GM12878 (cell line): ENCODE measurements around the gene CCNJL. TPM values are rescaled to one million over a fixed set of nuclear protein-coding genes. Genes with fewer than 3 reads are reported as not detected.

Source experiments
- ATAC-seq: fragments of 200-7000 bp; cut with Tn5 transposase; 3 replicates; pipeline ENCODE4 v1.9.1; 2020; ENCODE audit warnings: mild to moderate bottlenecking, moderate library complexity
- BruUV-seq: library from RNA; stranded (reverse); fragments of 400-500 nt; replicated peaks from 2 replicates; lab custom pipeline; 2021; lab: Mats Ljungman, UMichigan
- CTCF ChIA-PET: fragments of 300-600 bp; sonication (Branson Sonifier 250); formaldehyde crosslinking; extraction: SDS; loops from one replicate; lab custom pipeline; 2021; ENCODE audit warnings: inconsistent platforms; lab: Yijun Ruan, JAX
- POLR2A ChIA-PET: fragments of 350-600 bp; formaldehyde crosslinking; extraction: SDS; loops from one replicate; lab custom pipeline; 2021; ENCODE audit warnings: inconsistent platforms; lab: Charles Lee
- RAD21 ChIA-PET: fragments of 300-600 bp; sonication (Branson Sonifier 250); formaldehyde crosslinking; loops from one replicate; lab custom pipeline; 2023; ENCODE audit warnings: antibody characterized with exemption; ENCODE audit not compliant: unreplicated experiment; lab: Charles Lee
- SMC1A ChIA-PET: fragments of 300-600 bp; sonication (Branson Sonifier 250); formaldehyde crosslinking; loops from one replicate; lab custom pipeline; 2023; ENCODE audit not compliant: unreplicated experiment, uncharacterized antibody; lab: Charles Lee
- DNase-seq: peaks from one replicate; pipeline ENCODE4 v3.0.0-alpha.2; 2011; ENCODE audit warnings: low read depth, low spot score
- FAIRE-seq: peaks from 3 replicates; lab custom pipeline; 2011; peaks lifted over from hg19 to GRCh38; lab: Jason Lieb, UNC
- H2AFZ ChIP-seq: 2 replicates; pipeline ENCODE4 v1.6.0; 2011; ENCODE audit warnings: low read depth, low read length, control low read depth; ENCODE audit not compliant: control insufficient read depth
- H3K27ac ChIP-seq: 2 replicates; pipeline ENCODE4 v1.5.1; 2011; ENCODE audit warnings: control low read depth; ENCODE audit not compliant: control insufficient read depth, insufficient read depth
- H3K27me3 ChIP-seq, 2 experiments: replicated peaks in 1 of 2; 2 replicates each; pipeline versions ENCODE4 v1.6.0 to v1.6.1; 2011; ENCODE audit warnings: low read length in 1 of 2; ENCODE audit not compliant: control insufficient read depth in 2 of 2, insufficient read depth in 2 of 2
- H3K36me3 ChIP-seq, 2 experiments: 2 replicates each; pipeline ENCODE4 v1.5.1; 2011; ENCODE audit warnings: low read length in 1 of 2; ENCODE audit not compliant: control insufficient read depth in 2 of 2, insufficient read depth in 2 of 2
- H3K4me1 ChIP-seq: 2 replicates; pipeline ENCODE4 v1.6.1; 2011; ENCODE audit warnings: mild to moderate bottlenecking, low read length, moderate library complexity, mixed read lengths; ENCODE audit not compliant: control insufficient read depth, insufficient read depth
- H3K4me2 ChIP-seq: 2 replicates; pipeline ENCODE4 v1.6.0; 2011; ENCODE audit warnings: control low read depth; ENCODE audit not compliant: control insufficient read depth, insufficient read depth
- H3K4me3 ChIP-seq: fragments of 200-600 bp; sonication (generic); 2 replicates; pipeline ENCODE4 v1.5.1; 2016
- H3K79me2 ChIP-seq: 2 replicates; pipeline ENCODE4 v1.6.0; 2011; ENCODE audit warnings: low read length; ENCODE audit not compliant: control insufficient read depth, insufficient read depth
- H3K9ac ChIP-seq: 2 replicates; pipeline ENCODE4 v1.8.0; 2011; ENCODE audit warnings: low read length, control low read depth, mixed read lengths; ENCODE audit not compliant: control insufficient read depth, insufficient read depth
- H3K9me3 ChIP-seq: replicated peaks from 3 replicates; pipeline ENCODE4 v1.5.1; 2011; ENCODE audit warnings: mild to moderate bottlenecking, low read length; ENCODE audit not compliant: control insufficient read depth, insufficient read depth
- H4K20me1 ChIP-seq: 2 replicates; pipeline ENCODE4 v1.6.0; 2011; ENCODE audit not compliant: control insufficient read depth, insufficient read depth
- ATF7 ChIP-seq: fragments of 450-650 bp; IDR thresholded peaks from 2 replicates; pipeline ENCODE4 v1.6.1; 2016; ENCODE audit warnings: low read depth, mild to moderate bottlenecking
- BMI1 ChIP-seq: fragments of 450-650 bp; IDR thresholded peaks from 2 replicates; pipeline ENCODE4 v1.6.1; 2016; ENCODE audit warnings: mild to moderate bottlenecking, moderate library complexity, borderline replicate concordance
- GABPA ChIP-seq: IDR thresholded peaks from 2 replicates; pipeline ENCODE4 v1.6.1; 2014; ENCODE audit warnings: antibody characterized with exemption, low read depth, mild to moderate bottlenecking, inconsistent platforms
- JUNB ChIP-seq: IDR thresholded peaks from 2 replicates; pipeline ENCODE4 v1.6.1; 2016; ENCODE audit warnings: antibody characterized with exemption, mild to moderate bottlenecking
- MLLT1 ChIP-seq: fragments of 450-650 bp; IDR thresholded peaks from 2 replicates; pipeline ENCODE4 v1.6.1; 2016; ENCODE audit warnings: mild to moderate bottlenecking
- MTA3 ChIP-seq: IDR thresholded peaks from 2 replicates; pipeline ENCODE4 v1.6.1; 2012; ENCODE audit warnings: low read length, inconsistent platforms, borderline replicate concordance
- MYB ChIP-seq: fragments of 150-350 bp; IDR thresholded peaks from 2 replicates; pipeline ENCODE4 v1.6.1; 2014; ENCODE audit warnings: mild to moderate bottlenecking, low read depth, low read length, borderline replicate concordance
- RCOR1 ChIP-seq: conservative IDR thresholded peaks from 2 replicates; pipeline ENCODE4 v1.6.1; 2012; ENCODE audit warnings: low read depth, low read length, improper control_type of control experiment
- WGBS: methylation state at CpG from one replicate; pipeline ENCODE4 v1.1.6; 2016; ENCODE audit warnings: low lambda C conversion rate; ENCODE audit not compliant: insufficient replicate concordance, insufficient coverage; ENCODE audit errors: missing lambda C conversion rate; 5-methylcytosine and 5-hydroxymethylcytosine counted together
- in situ Hi-C: fragments of 300-500 bp; cut with MboI; formaldehyde crosslinking; loops from 9 replicates; pipeline ENCODE4 v1.14.3; 2018; ENCODE audit warnings: mixed read lengths
- intact Hi-C: fragments of 100-400 bp; cut with micrococcal nuclease; formaldehyde crosslinking; loops from one replicate; pipeline ENCODE4 v1.14.2; 2022; ENCODE audit not compliant: unreplicated experiment
- polyA plus RNA-seq, 11 experiments: library from polyadenylated mRNA; depleted of rRNA in 4 of 11; unstranded in 6 of 11; stranded (reverse) in 5 of 11; fragments of >200 nt; fragmentation: Nextera tagmentation in 4 of 11; fragmentation: Illumina TruSeq in 1 of 11; extraction: Ambion mirVana in 4 of 11; extraction: Trizol in 1 of 11; gene quantifications; 1 replicate in 1 of 11; 2 replicates in 10 of 11; pipeline versions ENCODE4 v1.2.1 to v1.2.3, GENCODE V29; 2011 to 2016; ENCODE audit warnings: inconsistent platforms in 2 of 11, missing spikeins in 2 of 11, low read depth in 1 of 11
- total RNA-seq, 4 experiments: library from RNA; depleted of rRNA in 3 of 4; stranded (reverse); fragments of >200 nt in 3 of 4; fragmentation: Illumina TruSeq in 1 of 4; extraction: Trizol in 1 of 4; gene quantifications; 2 replicates each; pipeline versions ENCODE4 v1.2.1 to v1.2.3, GENCODE V29; 2013 to 2021

CCNJL gene
- total and polyA plus RNA-seq, 10 of the 15 experiments (the other 5 are each of a cell fraction or from before 2014, with no cell fraction given) = 0.09 to 0.20 (median 0.10) TPM; not detected in 7

GRCh38 chr5:160326981-160327380 is 14.6 kb upstream of the CCNJL start:
- no TSS peak for BruUV-seq
- in situ Hi-C loops = no loop called here

More at GRCh38 chr5:160326981-160327380, 14.6 kb upstream of the CCNJL start:
- ATAC-seq (no peak), DNase-seq (no peak), FAIRE-seq (no peak)
- H3K27me3 ChIP-seq = no peaks in the 10 kb centered on the region; a peak in 1 of 4 replicates
- no peak overlapping the region for H2AFZ ChIP-seq
- no peaks in the 10 kb centered on the region for H3K4me1 ChIP-seq
- intact Hi-C loops = no loop called here
- no peaks in the 10 kb centered on the region for H4K20me1 ChIP-seq
- no peaks in the 10 kb centered on the region for H3K36me3 ChIP-seq
- POLR2A ChIA-PET = interaction anchor here (0.6 kb wide), 1 partner anchor 105 kb away, joined by 6 read pairs; no protein-coding TSS in a partner anchor
- no peaks in the 10 kb centered on the region for H3K79me2 ChIP-seq
- no peak overlapping the region for H3K27ac ChIP-seq
- 21% methylated on average over 2 of the region's 2 CpGs for WGBS
- RAD21 ChIA-PET = interaction anchor here (0.6 to 1.2 kb wide), 2 partner anchors 180 to 246 kb away, joined by 3 to 4 read pairs; no protein-coding TSS in a partner anchor
- no peaks in the 10 kb centered on the region for H3K9me3 ChIP-seq
- SMC1A ChIA-PET = no interaction called here
- CTCF ChIA-PET = interaction anchor here (1.0 to 1.2 kb wide), 3 partner anchors 14 to 116 kb away, joined by 3 to 5 read pairs (median 3); no protein-coding TSS in a partner anchor
- no peak for TF ChIP-seq MTA3
- no peak for TF ChIP-seq MYB
- TF ChIP-seq RCOR1 = no peak
- TF ChIP-seq GABPA = no peak
- TF ChIP-seq BMI1 = no peak
- no peak for TF ChIP-seq ATF7
- no peak for TF ChIP-seq MLLT1
- no peak for TF ChIP-seq JUNB
- no peak overlapping the region for H3K9ac ChIP-seq
- H3K4me2 ChIP-seq = no peak overlapping the region
- H3K4me3 ChIP-seq = no peak overlapping the region
